Effector CD4-positive, alpha-beta T cell (primary cell): ENCODE results near the gene NAA11. TPM values are rescaled to one million over a fixed set of nuclear protein-coding genes. Genes with fewer than 3 reads are reported as not detected.

Experiments
- DNase-seq: peaks from one replicate; pipeline ENCODE4 v3.0.0-alpha.2; 2020
- total RNA-seq: gene quantifications from one replicate; lab custom pipeline; 2026; lab: John Stamatoyannopoulos, UW

Gene NAA11
- total RNA-seq: not detected

- DNase-seq: no peak
Measured at GRCh38 chr4:79325864-79326328, at the start of gene NAA11. TSS of gene NAA11 (minus strand) at chr4:79326061. CDS start at chr4:79325877, 184 bp downstream.

- no peak for DNase-seq
Measured at GRCh38 chr4:79370026-79370425, 44.2 kb upstream of the NAA11 start.

- no peak for DNase-seq
Measured at GRCh38 chr4:79367096-79367495, 41.2 kb upstream of the NAA11 start.

GRCh38 chr4:79366422-79366821 lies 40.6 kb upstream of the NAA11 start:
- no peak for DNase-seq

GRCh38 chr4:79364061-79364460 lies 38.2 kb upstream of the NAA11 start:
- no peak for DNase-seq

GRCh38 chr4:79362626-79363025 lies 36.8 kb upstream of the NAA11 start:
- no peak for DNase-seq

GRCh38 chr4:79360006-79360405 lies 34.1 kb upstream of the NAA11 start:
- DNase-seq: no peak

GRCh38 chr4:79358438-79358837 lies 32.6 kb upstream of the NAA11 start:
- DNase-seq: no peak

GRCh38 chr4:79357365-79357764 lies 31.5 kb upstream of the NAA11 start:
- no peak for DNase-seq

GRCh38 chr4:79353075-79353474 lies 27.2 kb upstream of the NAA11 start:
- DNase-seq: no peak

- no peak for DNase-seq
Measured at GRCh38 chr4:79348405-79348804, 22.5 kb upstream of the NAA11 start.

- DNase-seq: no peak
Measured at GRCh38 chr4:79341893-79342653, 16.2 kb upstream of the NAA11 start.

- DNase-seq: no peak
Measured at GRCh38 chr4:79340568-79340967, 14.7 kb upstream of the NAA11 start.

- DNase-seq: no peak
Measured at GRCh38 chr4:79338148-79338547, 12.3 kb upstream of the NAA11 start.

GRCh38 chr4:79334783-79335182 lies 8.9 kb upstream of the NAA11 start:
- no peak for DNase-seq

- no peak for DNase-seq
Measured at GRCh38 chr4:79334341-79334740, 8.5 kb upstream of the NAA11 start.

- DNase-seq: no peak
Measured at GRCh38 chr4:79331126-79331876, 5.4 kb upstream of the NAA11 start.

- DNase-seq: no peak
Measured at GRCh38 chr4:79330720-79331119, 4.9 kb upstream of the NAA11 start.

- DNase-seq: no peak
Measured at GRCh38 chr4:79325436-79325835, 425 bp downstream of the NAA11 start.

GRCh38 chr4:79319975-79320374 lies 5.9 kb downstream of the NAA11 start:
- no peak for DNase-seq

GRCh38 chr4:79317711-79318110 lies 8.2 kb downstream of the NAA11 start:
- DNase-seq: no peak

- no peak for DNase-seq
Measured at GRCh38 chr4:79315891-79316290, 10.0 kb downstream of the NAA11 start.

- DNase-seq: no peak
Measured at GRCh38 chr4:79311279-79311678, 14.6 kb downstream of the NAA11 start.

- no peak for DNase-seq
Measured at GRCh38 chr4:79308971-79309370, 16.9 kb downstream of the NAA11 start.
